Caco-2 (cell line): ENCODE results near the gene SLC23A3. TPM values are rescaled to one million over a fixed set of nuclear protein-coding genes. Genes with fewer than 3 reads are reported as not detected.
"Not testable (repeated sequence)": the region's sequence is repeated elsewhere in the genome, so short reads cannot be mapped to it uniquely, and the experiment has no call there.

ENCODE experiments used
- BruUV-seq: library from RNA; stranded (reverse); fragments of 400-500 nt; replicated peaks from 2 replicates; lab custom pipeline; 2021; lab: Mats Ljungman, UMichigan
- CTCF ChIA-PET: fragments of 300-600 bp; sonication (Branson Sonifier 250); formaldehyde crosslinking; loops from one replicate; lab custom pipeline; 2022; ENCODE audit warnings: antibody characterized with exemption; lab: Charles Lee
- POLR2A ChIA-PET: fragments of 300-600 bp; sonication (Branson Sonifier 250); formaldehyde crosslinking; loops from one replicate; lab custom pipeline; 2022; ENCODE audit warnings: antibody characterized with exemption; lab: Charles Lee
- DNase-seq, 2 experiments: peaks; one replicate each; pipeline versions ENCODE4 v3.0.0 to v3.0.0-alpha.2; 2020 to 2022
- H3K27me3 ChIP-seq: replicated peaks from 2 replicates; pipeline ENCODE4 v1.6.0; 2011; ENCODE audit warnings: low read length; ENCODE audit not compliant: control insufficient read depth, insufficient read depth
- H3K36me3 ChIP-seq: 2 replicates; pipeline ENCODE4 v1.5.1; 2011; ENCODE audit warnings: low read length; ENCODE audit not compliant: control insufficient read depth, insufficient read depth
- H3K4me1 ChIP-seq: fragments of 250-450 bp; sonication (Bioruptor Pico); 2 replicates; pipeline ENCODE4 v1.5.1; 2020; ENCODE audit warnings: mild to moderate bottlenecking
- H3K4me3 ChIP-seq: 2 replicates; pipeline ENCODE4 v1.5.1; 2011; ENCODE audit warnings: low read depth, mild to moderate bottlenecking, control low read depth, low read length
- H3K9me3 ChIP-seq: fragments of 250-450 bp; sonication (Bioruptor Pico); 2 replicates; pipeline ENCODE4 v1.5.1; 2020; ENCODE audit warnings: mild to moderate bottlenecking, moderate library complexity
- H3K27ac Mint-ChIP-seq: one replicate; pipeline ENCODE4 v1.8.0; 2022; ENCODE audit warnings: mixed read lengths; ENCODE audit not compliant: unreplicated experiment
- H3K27me3 Mint-ChIP-seq: one replicate; pipeline ENCODE4 v1.8.0; 2022; ENCODE audit warnings: mixed read lengths; ENCODE audit not compliant: insufficient read depth, unreplicated experiment
- H3K36me3 Mint-ChIP-seq: one replicate; pipeline ENCODE4 v1.8.0; 2022; ENCODE audit warnings: mild to moderate bottlenecking, mixed read lengths; ENCODE audit not compliant: insufficient read depth, unreplicated experiment
- H3K4me1 Mint-ChIP-seq: one replicate; pipeline ENCODE4 v1.8.0; 2022; ENCODE audit warnings: low read depth, mixed read lengths; ENCODE audit not compliant: unreplicated experiment
- H3K4me3 Mint-ChIP-seq: one replicate; pipeline ENCODE4 v1.8.0; 2022; ENCODE audit warnings: mild to moderate bottlenecking, moderate library complexity, mixed read lengths; ENCODE audit not compliant: unreplicated experiment
- H3K9me3 Mint-ChIP-seq: one replicate; pipeline ENCODE4 v1.8.0; 2022; ENCODE audit warnings: mixed read lengths; ENCODE audit not compliant: unreplicated experiment
- intact Hi-C: fragments of 100-400 bp; cut with micrococcal nuclease; formaldehyde crosslinking; loops from one replicate; pipeline ENCODE4 v1.10.0; 2022; ENCODE audit not compliant: unreplicated experiment
- total RNA-seq: library from RNA; stranded (reverse); gene quantifications from 2 replicates; pipeline ENCODE4 v1.2.3, GENCODE V29; 2022
- TF ChIP-seq, protein P1 (sequence below), 2 experiments: fragments of 200-600 bp in 1 of 2; IDR thresholded peaks; 1 replicate in 1 of 2; 2 replicates in 1 of 2; pipeline versions ENCODE4 v1.5.1 to v1.8.0; 2011 to 2022; ENCODE audit warnings: antibody characterized with exemption in 1 of 2, control low read depth in 1 of 2, inconsistent platforms in 1 of 2, low read depth in 1 of 2, low read length in 1 of 2, mild to moderate bottlenecking in 1 of 2, moderate library complexity in 1 of 2; ENCODE audit not compliant: insufficient read depth in 1 of 2, severe bottlenecking in 1 of 2, unreplicated experiment in 1 of 2

The SLC23A3 gene
- total RNA-seq, 1 experiment from 2014 or later: 7.1 TPM

DNA sequence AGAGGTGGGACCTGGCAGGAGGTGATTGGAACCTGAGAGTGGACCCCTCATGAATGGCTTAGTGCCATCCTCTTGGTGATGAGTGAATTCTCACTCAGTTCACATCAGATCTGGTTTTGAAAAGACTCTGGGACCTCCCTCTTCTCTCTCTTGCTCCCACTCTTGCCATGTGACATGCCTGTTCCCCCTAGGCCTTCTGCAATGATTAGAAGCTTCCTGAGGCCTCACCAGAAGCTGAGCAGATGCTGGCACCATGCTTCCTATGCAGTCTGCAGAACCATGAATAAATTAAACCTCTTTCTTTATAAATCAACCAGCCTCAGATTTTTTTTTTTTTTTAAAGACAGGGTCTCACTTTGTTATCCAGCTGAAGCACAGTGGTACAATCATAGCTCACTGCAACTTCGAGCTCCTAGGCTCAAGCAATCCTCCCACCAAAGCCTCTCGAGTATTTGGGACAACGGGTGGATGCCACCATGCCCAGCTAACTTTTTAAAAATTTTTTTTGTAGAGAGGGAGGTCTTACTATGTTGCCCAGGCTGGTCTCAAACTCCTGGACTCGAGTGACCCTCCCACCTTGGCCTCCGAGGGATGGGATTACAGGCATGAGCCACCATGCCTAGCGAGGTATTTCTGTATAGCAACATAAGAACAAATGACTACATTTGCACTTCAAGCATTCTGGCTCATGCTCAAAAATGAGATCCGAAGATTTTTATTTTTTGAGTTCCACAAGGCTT is 34.8 kb upstream of the SLC23A3 start:
- intact Hi-C loops: no loop called here
- H3K4me1 ChIP-seq: peaks cover 8% of the 10 kb centered on the region
- H3K4me3 Mint-ChIP-seq: peak overlapping the region; percentile 35
- peaks cover 9% of the 10 kb centered on the region for H3K36me3 ChIP-seq
- ChIA-PET POLR2A (no interaction called here), CTCF (interaction anchor here (1.1 kb wide), 1 partner anchor 91 kb away, joined by 3 read pairs; no protein-coding TSS in a partner anchor)
- TF ChIP-seq, protein P1, sequence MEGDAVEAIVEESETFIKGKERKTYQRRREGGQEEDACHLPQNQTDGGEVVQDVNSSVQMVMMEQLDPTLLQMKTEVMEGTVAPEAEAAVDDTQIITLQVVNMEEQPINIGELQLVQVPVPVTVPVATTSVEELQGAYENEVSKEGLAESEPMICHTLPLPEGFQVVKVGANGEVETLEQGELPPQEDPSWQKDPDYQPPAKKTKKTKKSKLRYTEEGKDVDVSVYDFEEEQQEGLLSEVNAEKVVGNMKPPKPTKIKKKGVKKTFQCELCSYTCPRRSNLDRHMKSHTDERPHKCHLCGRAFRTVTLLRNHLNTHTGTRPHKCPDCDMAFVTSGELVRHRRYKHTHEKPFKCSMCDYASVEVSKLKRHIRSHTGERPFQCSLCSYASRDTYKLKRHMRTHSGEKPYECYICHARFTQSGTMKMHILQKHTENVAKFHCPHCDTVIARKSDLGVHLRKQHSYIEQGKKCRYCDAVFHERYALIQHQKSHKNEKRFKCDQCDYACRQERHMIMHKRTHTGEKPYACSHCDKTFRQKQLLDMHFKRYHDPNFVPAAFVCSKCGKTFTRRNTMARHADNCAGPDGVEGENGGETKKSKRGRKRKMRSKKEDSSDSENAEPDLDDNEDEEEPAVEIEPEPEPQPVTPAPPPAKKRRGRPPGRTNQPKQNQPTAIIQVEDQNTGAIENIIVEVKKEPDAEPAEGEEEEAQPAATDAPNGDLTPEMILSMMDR (IDR thresholded peaks at IDR 0.05; ENCODE audit: insufficient read depth in 1 of 2, low read depth in 1 of 2, low read length in 1 of 2, severe bottlenecking in 1 of 2, unreplicated experiment in 1 of 2): no peak
- H3K36me3 Mint-ChIP-seq: peaks cover 28% of the 10 kb centered on the region
- no peaks in the 10 kb centered on the region for H3K9me3 ChIP-seq
- no TSS peak for BruUV-seq
- no peak overlapping the region for H3K27ac Mint-ChIP-seq
- no peaks in the 10 kb centered on the region for H3K27me3 Mint-ChIP-seq
- peaks cover 5% of the 10 kb centered on the region for H3K4me1 Mint-ChIP-seq
- H3K27me3 ChIP-seq: no peaks in the 10 kb centered on the region
- DNase-seq: no peak
- H3K4me3 ChIP-seq: no peak overlapping the region
- H3K9me3 Mint-ChIP-seq: no peaks in the 10 kb centered on the region

DNA sequence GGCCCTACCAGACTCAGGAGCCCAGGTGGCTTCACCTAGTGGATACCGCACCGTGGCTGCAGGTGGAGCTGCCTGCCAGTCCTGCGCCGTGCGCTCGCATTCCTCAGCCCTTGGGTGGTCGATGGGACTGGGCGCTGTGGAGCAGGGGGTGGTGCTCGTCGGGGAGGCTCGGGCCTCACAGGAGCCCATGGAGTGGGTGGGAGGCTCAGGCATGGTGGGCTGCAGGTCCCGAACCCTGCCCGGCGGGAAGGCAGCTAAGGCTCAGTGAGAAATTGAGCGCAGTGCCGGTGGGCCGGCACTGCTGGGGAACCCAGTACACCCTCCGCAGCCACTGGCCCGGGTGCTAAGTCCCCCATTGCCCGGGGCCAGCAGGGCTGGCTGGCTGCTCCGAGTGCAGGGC is 31.5 kb upstream of the SLC23A3 start:
- H3K4me1 ChIP-seq, H3K36me3 ChIP-seq, POLR2A ChIA-PET, H3K4me3 ChIP-seq, H3K9me3 Mint-ChIP-seq, H3K36me3 Mint-ChIP-seq, H3K4me3 Mint-ChIP-seq, DNase-seq, H3K4me1 Mint-ChIP-seq, intact Hi-C loops, H3K27me3 ChIP-seq, H3K27ac Mint-ChIP-seq, H3K27me3 Mint-ChIP-seq, H3K9me3 ChIP-seq, BruUV-seq: not testable (repeated sequence)
- CTCF ChIA-PET: interaction anchor here (1.1 kb wide), 1 partner anchor 30 kb away, joined by 4 read pairs; no protein-coding TSS in a partner anchor

DNA sequence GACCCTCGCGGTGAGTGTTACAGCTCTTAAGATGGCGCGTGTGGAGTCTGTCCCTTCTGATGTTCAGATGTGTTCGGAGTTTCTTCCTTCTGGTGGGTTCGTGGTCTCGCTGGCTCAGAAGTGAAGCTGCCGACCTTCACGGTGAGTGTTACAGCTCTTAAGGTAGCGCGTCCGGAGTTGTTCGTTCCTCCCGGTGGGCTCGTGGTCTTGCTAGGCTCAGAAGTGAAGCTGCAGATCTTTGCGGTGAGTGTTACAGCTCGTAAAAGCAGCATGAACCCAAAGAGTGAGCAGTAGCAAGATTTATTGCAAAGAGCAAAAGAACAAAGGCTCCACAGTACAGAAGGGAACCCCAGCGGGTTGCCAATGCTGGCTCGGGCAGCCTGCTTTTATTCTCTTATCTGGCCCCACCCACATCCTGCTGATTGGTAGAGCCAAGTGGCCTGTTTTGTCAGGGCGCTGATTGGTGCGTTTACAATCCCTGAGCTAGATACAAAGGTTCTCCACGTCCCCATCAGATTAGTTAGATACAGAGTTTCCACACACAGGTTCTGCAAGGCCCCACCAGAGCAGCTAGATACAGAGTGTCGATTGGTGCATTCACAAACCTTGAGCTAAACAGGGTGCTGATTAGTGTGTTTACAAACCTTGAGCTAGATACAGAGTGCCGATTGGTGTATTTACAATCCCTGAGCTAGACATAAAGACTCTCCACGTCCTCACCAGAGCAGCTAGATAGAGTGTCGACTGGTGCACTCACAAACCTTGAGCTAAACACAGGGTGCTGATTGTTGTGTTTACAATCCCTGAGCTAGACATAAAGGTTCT is 30.9 kb upstream of the SLC23A3 start:
- H3K27me3 ChIP-seq, intact Hi-C loops, H3K36me3 Mint-ChIP-seq, H3K4me1 ChIP-seq, H3K4me1 Mint-ChIP-seq, H3K4me3 ChIP-seq, H3K36me3 ChIP-seq, DNase-seq, H3K9me3 Mint-ChIP-seq, H3K4me3 Mint-ChIP-seq, H3K27ac Mint-ChIP-seq, H3K9me3 ChIP-seq, POLR2A ChIA-PET, H3K27me3 Mint-ChIP-seq: not testable (repeated sequence)
- BruUV-seq: TSS peak; percentile 57
- CTCF ChIA-PET: interaction anchor here (1.1 kb wide), 1 partner anchor 30 kb away, joined by 4 read pairs; no protein-coding TSS in a partner anchor
